Neuronal stem cell (in vitro differentiated cells): Measurements from ENCODE around the gene PDXP.
A peak's percentile ranks its signal among the peaks of the same experiment; 100 is the strongest.
"Not testable (repeated sequence)": the region's sequence is repeated elsewhere in the genome, so short reads cannot be mapped to it uniquely, and the experiment has no call there.

Experiments used
- DNase-seq: peaks from one replicate; pipeline ENCODE4 v3.0.0-alpha.2; 2013; ENCODE audit warnings: low spot score
- H2AFZ ChIP-seq: one replicate; pipeline ENCODE4 v1.6.1; 2013; ENCODE audit warnings: mild to moderate bottlenecking, low read length, inconsistent platforms
- H2AK5ac ChIP-seq: 2 replicates; pipeline ENCODE4 v1.6.1; 2013; ENCODE audit warnings: low read depth, mild to moderate bottlenecking, inconsistent platforms, low read length, moderate library complexity, mixed read lengths
- H2BK120ac ChIP-seq: 2 replicates; pipeline ENCODE4 v1.6.1; 2013; ENCODE audit warnings: low read depth, mild to moderate bottlenecking, inconsistent platforms, low read length, moderate library complexity, mixed read lengths
- H2BK12ac ChIP-seq: one replicate; pipeline ENCODE4 v1.6.1; 2013; ENCODE audit warnings: low read length, inconsistent platforms
- H2BK15ac ChIP-seq: 2 replicates; pipeline ENCODE4 v1.6.1; 2013; ENCODE audit warnings: mild to moderate bottlenecking, low read length, inconsistent platforms, mixed read lengths
- H2BK5ac ChIP-seq: one replicate; pipeline ENCODE4 v1.6.1; 2013; ENCODE audit warnings: inconsistent platforms, mild to moderate bottlenecking, low read length, moderate library complexity
- H3K14ac ChIP-seq: one replicate; pipeline ENCODE4 v1.6.1; 2013; ENCODE audit warnings: low read length, inconsistent platforms
- H3K18ac ChIP-seq: 2 replicates; pipeline ENCODE4 v1.6.1; 2013; ENCODE audit warnings: low read length, inconsistent platforms
- H3K23ac ChIP-seq: 2 replicates; pipeline ENCODE4 v1.6.1; 2013; ENCODE audit warnings: low read depth, mild to moderate bottlenecking, mixed read lengths, low read length, inconsistent platforms; ENCODE audit not compliant: poor library complexity
- H3K27ac ChIP-seq: replicated peaks from 3 replicates; pipeline ENCODE4 v1.5.1; 2013; ENCODE audit warnings: low read length, inconsistent platforms
- H3K27me3 ChIP-seq, 3 experiments: 2 replicates each; pipeline ENCODE4 v1.6.1; 2013; ENCODE audit warnings: low read length in 3 of 3, mild to moderate bottlenecking in 2 of 3, inconsistent platforms in 1 of 3, low read depth in 1 of 3, mixed read lengths in 1 of 3, moderate library complexity in 1 of 3; ENCODE audit not compliant: control insufficient read depth in 3 of 3, insufficient read depth in 3 of 3
- H3K36me3 ChIP-seq, 2 donors: replicated peaks in 1 of 2; 2 replicates each; pipeline ENCODE4 v1.6.1; 2013; ENCODE audit warnings: low read length in 2 of 2; ENCODE audit not compliant: control insufficient read depth in 2 of 2, insufficient read depth in 2 of 2
- H3K4ac ChIP-seq: 2 replicates; pipeline ENCODE4 v1.6.1; 2013; ENCODE audit warnings: inconsistent platforms, mild to moderate bottlenecking, low read length, moderate library complexity
- H3K4me1 ChIP-seq, 2 donors: 1 replicate in 1 of 2; 2 replicates in 1 of 2; pipeline ENCODE4 v1.6.1; 2013; ENCODE audit warnings: low read length in 2 of 2, low read depth in 1 of 2; ENCODE audit not compliant: control insufficient read depth in 2 of 2, insufficient read depth in 1 of 2
- H3K4me2 ChIP-seq: one replicate; pipeline ENCODE4 v1.6.1; 2013; ENCODE audit warnings: mild to moderate bottlenecking, low read length, inconsistent platforms; ENCODE audit not compliant: insufficient read depth, poor library complexity, severe bottlenecking
- H3K4me3 ChIP-seq, 2 donors: 2 replicates each; pipeline ENCODE4 v1.5.1; 2013; ENCODE audit warnings: low read length in 2 of 2, mild to moderate bottlenecking in 2 of 2, inconsistent platforms in 1 of 2, moderate library complexity in 1 of 2
- H3K79me1 ChIP-seq: one replicate; pipeline ENCODE4 v1.6.1; 2013; ENCODE audit warnings: low read depth, mild to moderate bottlenecking, inconsistent platforms, low read length, moderate library complexity
- H3K9ac ChIP-seq: one replicate; pipeline ENCODE4 v1.6.1; 2013; ENCODE audit warnings: mild to moderate bottlenecking, low read depth, low read length, inconsistent platforms; ENCODE audit not compliant: poor library complexity
- H3K9me3 ChIP-seq, 2 donors: replicated peaks in 1 of 2; 2 replicates each; pipeline versions ENCODE3 to v1.6.1; 2013; ENCODE audit warnings: low read length in 2 of 2, mild to moderate bottlenecking in 2 of 2, inconsistent platforms in 1 of 2, low read depth in 1 of 2, mixed read lengths in 1 of 2, moderate library complexity in 1 of 2; ENCODE audit not compliant: control insufficient read depth in 2 of 2, insufficient read depth in 1 of 2
- H4K8ac ChIP-seq: one replicate; pipeline ENCODE4 v1.6.1; 2013; ENCODE audit warnings: low read depth, mild to moderate bottlenecking, inconsistent platforms, low read length, moderate library complexity
- H4K91ac ChIP-seq: one replicate; pipeline ENCODE4 v1.6.1; 2013; ENCODE audit warnings: low read length, low read depth, mild to moderate bottlenecking, inconsistent platforms; ENCODE audit not compliant: poor library complexity
- WGBS, 2 donors: extraction: QIAGEN DNeasy Blood & Tissue Kit; methylation state at CpG; one replicate each; pipeline ENCODE4 v1.1.7; 2013; ENCODE audit warnings: missing lambda C conversion rate in 2 of 2, mixed read lengths in 1 of 2; ENCODE audit not compliant: insufficient read length in 2 of 2, insufficient replicate concordance in 1 of 2; ENCODE audit errors: extremely low coverage in 2 of 2; 5-methylcytosine and 5-hydroxymethylcytosine counted together

The PDXP gene

GRCh38 chr22:37656583-37656982 lies 1.9 kb upstream of the PDXP start:
- not testable (repeated sequence) for H3K27ac ChIP-seq, H4K91ac ChIP-seq, H2BK12ac ChIP-seq, H2BK15ac ChIP-seq, H4K8ac ChIP-seq, H3K27me3 ChIP-seq, H3K4me3 ChIP-seq, H3K9me3 ChIP-seq, H3K4ac ChIP-seq, H2BK120ac ChIP-seq, H3K14ac ChIP-seq, H3K23ac ChIP-seq, H2AFZ ChIP-seq, H3K18ac ChIP-seq, H2BK5ac ChIP-seq, H2AK5ac ChIP-seq, DNase-seq, H3K9ac ChIP-seq, H3K4me2 ChIP-seq
- no CpG with 5 or more reads among the region's 4 CpGs for WGBS, 2 donors
- Histone ChIP-seq H3K36me3 (peaks cover 3 to 29% of the 10 kb centered on the region in 2 donors), H3K4me1 (peaks cover 11 to 16% of the 10 kb centered on the region in 2 donors), H3K79me1 (peaks cover 11% of the 10 kb centered on the region)

- Histone ChIP-seq H2BK15ac (no peak overlapping the region), H3K9me3 (no peaks in the 10 kb centered on the region), H2BK12ac (no peak overlapping the region), H3K79me1 (peaks cover 11% of the 10 kb centered on the region), H3K18ac (no peak overlapping the region), H3K27me3 (no peaks in the 10 kb centered on the region), H4K8ac (no peak overlapping the region), H3K4me1 (peaks cover 11 to 16% of the 10 kb centered on the region in 2 donors), H4K91ac (no peak overlapping the region), H3K9ac (no peak overlapping the region), H2BK120ac (no peak overlapping the region), H3K23ac (no peak overlapping the region), H3K36me3 (peaks cover 4 to 31% of the 10 kb centered on the region in 2 donors), H2AK5ac (peak overlapping the region; percentile 51), H3K27ac (peak overlapping the region; percentile 43), H3K4ac (no peak overlapping the region), H2BK5ac (no peak overlapping the region), H3K4me2 (peak overlapping the region; percentile 67), H2AFZ (peak overlapping the region; percentile 74), H3K14ac (no peak overlapping the region), H3K4me3 (peak overlapping the region; percentile 52 to 71)
- DNase-seq: no peak
- no CpG with 5 or more reads among the region's 6 CpGs for WGBS, 2 donors
These were observed 862 bp upstream of the PDXP start for GRCh38 chr22:37657590-37658132.

GRCh38 chr22:37659066-37659896 lies 758 bp downstream of the PDXP start:
- Histone ChIP-seq H2BK12ac (no peak overlapping the region), H3K79me1 (peaks cover 11% of the 10 kb centered on the region), H2BK5ac (no peak overlapping the region), H2BK120ac (no peak overlapping the region), H3K18ac (peak overlapping the region; percentile 92), H3K27me3 (no peaks in the 10 kb centered on the region), H3K4me3 (peak overlapping the region; percentile 52 to 94), H3K9ac (peak overlapping the region; percentile 98), H3K27ac (no peak overlapping the region), H3K4ac (peak overlapping the region; percentile 71), H3K23ac (peak overlapping the region; percentile 58), H3K4me2 (peak overlapping the region; percentile 82), H4K91ac (no peak overlapping the region), H4K8ac (no peak overlapping the region), H3K9me3 (no peaks in the 10 kb centered on the region), H3K4me1 (peaks cover 11 to 16% of the 10 kb centered on the region in 2 donors), H3K36me3 (peaks cover 4 to 26% of the 10 kb centered on the region in 2 donors), H2AK5ac (peak overlapping the region; percentile 94), H2AFZ (peak overlapping the region; percentile 88), H3K14ac (peak overlapping the region; percentile 94), H2BK15ac (no peak overlapping the region)
- WGBS, 2 donors: no CpG with 5 or more reads among the region's 68 CpGs
- no peak for DNase-seq
